H9 (cell line): Measurements from ENCODE around the gene CCDC190. TPM values are rescaled to one million over a fixed set of nuclear protein-coding genes. Genes with fewer than 3 reads are reported as not detected.

Source experiments
- DNase-seq: peaks from one replicate; pipeline ENCODE4 v3.0.0-alpha.2; 2017
- H2AFZ ChIP-seq: one replicate; pipeline ENCODE4 v1.6.1; 2013; ENCODE audit warnings: mild to moderate bottlenecking, low read length, control low read depth, moderate library complexity
- H2AK5ac ChIP-seq: 2 replicates; pipeline ENCODE4 v1.6.1; 2013; ENCODE audit warnings: low read length, control low read depth, mixed read lengths; ENCODE audit not compliant: insufficient read length
- H2BK120ac ChIP-seq: one replicate; pipeline ENCODE4 v1.6.1; 2013; ENCODE audit warnings: low read depth, mild to moderate bottlenecking, low read length, control low read depth, inconsistent platforms; ENCODE audit not compliant: poor library complexity, severe bottlenecking
- H2BK12ac ChIP-seq: 2 replicates; pipeline ENCODE4 v1.6.1; 2013; ENCODE audit warnings: low read length, control low read depth, mixed read lengths, low read depth; ENCODE audit not compliant: insufficient read length
- H2BK15ac ChIP-seq: 2 replicates; pipeline ENCODE4 v1.6.1; 2013; ENCODE audit warnings: low read depth, low read length, control low read depth
- H2BK20ac ChIP-seq: one replicate; pipeline ENCODE4 v1.6.1; 2013; ENCODE audit warnings: low read depth, mild to moderate bottlenecking, low read length, control low read depth, inconsistent platforms; ENCODE audit not compliant: poor library complexity, severe bottlenecking
- H2BK5ac ChIP-seq: 2 replicates; pipeline ENCODE4 v1.6.1; 2013; ENCODE audit warnings: low read length, control low read depth, mixed read lengths; ENCODE audit not compliant: insufficient read length
- H3K14ac ChIP-seq: 2 replicates; pipeline ENCODE4 v1.6.1; 2013; ENCODE audit warnings: low read length, control low read depth; ENCODE audit not compliant: insufficient read depth
- H3K18ac ChIP-seq: 2 replicates; pipeline ENCODE4 v1.6.1; 2013; ENCODE audit warnings: low read depth, mild to moderate bottlenecking, mixed read lengths, low read length, control low read depth; ENCODE audit not compliant: insufficient read length
- H3K23ac ChIP-seq: 2 replicates; pipeline ENCODE4 v1.6.1; 2013; ENCODE audit warnings: low read length, control low read depth, mixed read lengths, low read depth; ENCODE audit not compliant: insufficient read length
- H3K23me2 ChIP-seq: 2 replicates; pipeline ENCODE4 v1.6.1; 2013; ENCODE audit warnings: low read depth, mild to moderate bottlenecking, mixed read lengths, low read length, control low read depth; ENCODE audit not compliant: insufficient read length, poor library complexity, severe bottlenecking
- H3K27ac ChIP-seq: 2 replicates; pipeline ENCODE4 v1.5.1; 2013; ENCODE audit warnings: low read length, control low read depth, mixed read lengths, low read depth; ENCODE audit not compliant: insufficient read length
- H3K27me3 ChIP-seq: 2 replicates; pipeline ENCODE4 v1.6.1; 2013; ENCODE audit warnings: low read length, control low read depth, inconsistent platforms; ENCODE audit not compliant: insufficient read depth
- H3K4ac ChIP-seq: 2 replicates; pipeline ENCODE4 v1.6.1; 2013; ENCODE audit warnings: low read depth, mild to moderate bottlenecking, control low read depth, inconsistent platforms, low read length, moderate library complexity
- H3K4me1 ChIP-seq: 2 replicates; pipeline ENCODE4 v1.6.1; 2013; ENCODE audit warnings: low read length, control low read depth, inconsistent platforms; ENCODE audit not compliant: insufficient read depth
- H3K4me2 ChIP-seq: 2 replicates; pipeline ENCODE4 v1.6.1; 2013; ENCODE audit warnings: low read length, control low read depth, mixed read lengths; ENCODE audit not compliant: insufficient read length, insufficient read depth
- H3K56ac ChIP-seq: 2 replicates; pipeline ENCODE4 v1.6.1; 2013; ENCODE audit warnings: low read depth, mild to moderate bottlenecking, mixed read lengths, low read length, control low read depth; ENCODE audit not compliant: insufficient read length
- H3K79me1 ChIP-seq: 2 replicates; pipeline ENCODE4 v1.6.1; 2013; ENCODE audit warnings: low read depth, mild to moderate bottlenecking, moderate library complexity, low read length, control low read depth, inconsistent platforms; ENCODE audit not compliant: insufficient read depth, poor library complexity, severe bottlenecking
- H3K79me2 ChIP-seq: 2 replicates; pipeline ENCODE4 v1.6.1; 2013; ENCODE audit warnings: low read length, control low read depth, inconsistent platforms; ENCODE audit not compliant: insufficient read depth
- H3K9ac ChIP-seq: 2 replicates; pipeline ENCODE4 v1.6.1; 2013; ENCODE audit warnings: low read length, control low read depth, mixed read lengths; ENCODE audit not compliant: insufficient read length; ENCODE audit errors: extremely low read depth
- H3K9me3 ChIP-seq: one replicate; pipeline ENCODE4 v1.6.1; 2013; ENCODE audit warnings: low read depth, low read length, inconsistent platforms; ENCODE audit not compliant: control insufficient read depth
- H3T11ph ChIP-seq: one replicate; pipeline ENCODE4 v1.6.1; 2013; ENCODE audit warnings: mild to moderate bottlenecking, low read length, control low read depth, inconsistent platforms
- H4K20me1 ChIP-seq: one replicate; pipeline ENCODE4 v1.6.1; 2013; ENCODE audit not compliant: control insufficient read depth, insufficient read length, insufficient read depth
- H4K5ac ChIP-seq: 2 replicates; pipeline ENCODE4 v1.6.1; 2013; ENCODE audit warnings: low read depth, mild to moderate bottlenecking, mixed read lengths, low read length, control low read depth; ENCODE audit not compliant: insufficient read length
- H4K8ac ChIP-seq: replicated peaks from 2 replicates; pipeline ENCODE4 v1.6.1; 2013; ENCODE audit warnings: low read length, control low read depth, mixed read lengths, low read depth; ENCODE audit not compliant: insufficient read length
- H4K91ac ChIP-seq: 2 replicates; pipeline ENCODE4 v1.6.1; 2013; ENCODE audit warnings: low read depth, mild to moderate bottlenecking, moderate library complexity, mixed read lengths, low read length, control low read depth; ENCODE audit not compliant: insufficient read length
- H3K27ac Mint-ChIP-seq, 3 experiments: 2 replicates in 2 of 3; 3 replicates in 1 of 3; pipeline ENCODE4 v1.8.0; 2020 to 2021; ENCODE audit warnings: mixed read lengths in 3 of 3, mild to moderate bottlenecking in 1 of 3, moderate library complexity in 1 of 3
- H3K27me3 Mint-ChIP-seq: 2 replicates; pipeline ENCODE4 v1.8.0; 2021; ENCODE audit warnings: low read depth, mild to moderate bottlenecking, moderate library complexity, mixed read lengths
- H3K36me3 Mint-ChIP-seq, 3 experiments: 2 replicates in 2 of 3; 3 replicates in 1 of 3; pipeline ENCODE4 v1.8.0; 2020 to 2021; ENCODE audit warnings: low read depth in 3 of 3, mixed read lengths in 3 of 3; ENCODE audit not compliant: insufficient read depth in 1 of 3
- H3K4me1 Mint-ChIP-seq, 2 experiments: 2 replicates each; pipeline ENCODE4 v1.8.0; 2020; ENCODE audit warnings: mixed read lengths in 2 of 2
- H3K4me3 Mint-ChIP-seq, 2 experiments: 2 replicates in 1 of 2; 3 replicates in 1 of 2; pipeline ENCODE4 v1.8.0; 2020 to 2021; ENCODE audit warnings: mild to moderate bottlenecking in 2 of 2, mixed read lengths in 2 of 2, moderate library complexity in 1 of 2
- H3K9me3 Mint-ChIP-seq, 2 experiments: 2 replicates in 1 of 2; 3 replicates in 1 of 2; pipeline ENCODE4 v1.8.0; 2020; ENCODE audit warnings: mild to moderate bottlenecking in 2 of 2, mixed read lengths in 2 of 2, moderate library complexity in 1 of 2
- WGBS: extraction: QIAGEN DNeasy Blood & Tissue Kit; methylation state at CpG from one replicate; pipeline ENCODE4 v1.1.7; 2013; ENCODE audit warnings: missing lambda C conversion rate, low lambda C conversion rate, mixed read lengths; ENCODE audit not compliant: insufficient read length; ENCODE audit errors: extremely low coverage; 5-methylcytosine and 5-hydroxymethylcytosine counted together
- total RNA-seq: library from RNA; stranded (reverse); gene quantifications from 2 replicates; pipeline ENCODE4 v1.2.1, GENCODE V29; 2021
- TF ChIP-seq, protein P1 (sequence below): fragments of 200-600 bp; sonication (generic); conservative IDR thresholded peaks from 3 replicates; pipeline ENCODE4 v1.8.0; 2021; ENCODE audit warnings: antibody characterized with exemption, mild to moderate bottlenecking

CCDC190 gene
- total RNA-seq, 1 experiment from 2014 or later: not detected

DNA sequence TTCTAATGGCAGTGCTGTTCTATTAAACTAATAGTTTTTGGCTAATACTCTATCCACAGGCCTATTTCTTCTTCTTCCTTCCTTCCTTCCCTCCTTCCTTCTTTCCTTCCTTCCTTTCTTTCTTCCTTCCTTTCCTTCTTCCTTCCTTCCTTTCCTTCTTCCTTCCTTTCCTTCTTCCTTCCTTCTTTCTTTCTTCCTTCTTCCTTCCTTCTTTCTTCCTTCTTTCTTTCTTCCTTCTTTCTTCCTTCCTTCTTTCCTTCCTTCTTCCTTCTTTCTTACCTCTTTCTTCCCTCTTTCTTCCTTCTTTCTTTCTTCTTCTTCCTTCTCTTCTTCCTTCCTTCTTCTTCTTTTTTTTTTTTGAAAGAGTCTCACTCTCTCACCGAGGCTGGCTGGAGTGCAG, 31.7 kb downstream of the CCDC190 start:
- no peak for DNase-seq
- Mint-ChIP-seq H3K27me3 (peaks cover 3% of the 10 kb centered on the region; the same call in 1 of the 2 replicates), H3K36me3 (no peaks in the 10 kb centered on the region), H3K4me3 (no peak overlapping the region), H3K4me1 (peaks cover 11% of the 10 kb centered on the region in 2 experiments), H3K9me3 (no peaks in the 10 kb centered on the region), H3K27ac (no peak overlapping the region)
- Histone ChIP-seq H3K4me1 (peaks cover 4% of the 10 kb centered on the region; the same call in 1 of the 2 replicates), H3K79me1 (no peaks in the 10 kb centered on the region), H2BK5ac (no peak overlapping the region), H3K23me2 (no peaks in the 10 kb centered on the region), H3K23ac (no peak overlapping the region), H2AK5ac (no peak overlapping the region), H3K4ac (no peak overlapping the region), H2BK20ac (no peak overlapping the region), H2BK120ac (no peak overlapping the region), H3T11ph (no peak overlapping the region), H3K79me2 (no peaks in the 10 kb centered on the region), H2BK15ac (no peak overlapping the region), H2AFZ (no peak overlapping the region), H3K9me3 (no peaks in the 10 kb centered on the region), H3K9ac (no peak overlapping the region), H3K14ac (no peak overlapping the region), H3K4me2 (no peak overlapping the region), H3K27me3 (no peaks in the 10 kb centered on the region), H3K27ac (no peak overlapping the region), H3K18ac (no peak overlapping the region), H2BK12ac (no peak overlapping the region), H4K5ac (no peak overlapping the region), H4K20me1 (no peaks in the 10 kb centered on the region), H4K91ac (no peak overlapping the region), H3K56ac (no peak overlapping the region), H4K8ac (no peak overlapping the region)
- WGBS: no CpG with 5 or more reads among the region's 1 CpG
- TF ChIP-seq, protein P1, sequence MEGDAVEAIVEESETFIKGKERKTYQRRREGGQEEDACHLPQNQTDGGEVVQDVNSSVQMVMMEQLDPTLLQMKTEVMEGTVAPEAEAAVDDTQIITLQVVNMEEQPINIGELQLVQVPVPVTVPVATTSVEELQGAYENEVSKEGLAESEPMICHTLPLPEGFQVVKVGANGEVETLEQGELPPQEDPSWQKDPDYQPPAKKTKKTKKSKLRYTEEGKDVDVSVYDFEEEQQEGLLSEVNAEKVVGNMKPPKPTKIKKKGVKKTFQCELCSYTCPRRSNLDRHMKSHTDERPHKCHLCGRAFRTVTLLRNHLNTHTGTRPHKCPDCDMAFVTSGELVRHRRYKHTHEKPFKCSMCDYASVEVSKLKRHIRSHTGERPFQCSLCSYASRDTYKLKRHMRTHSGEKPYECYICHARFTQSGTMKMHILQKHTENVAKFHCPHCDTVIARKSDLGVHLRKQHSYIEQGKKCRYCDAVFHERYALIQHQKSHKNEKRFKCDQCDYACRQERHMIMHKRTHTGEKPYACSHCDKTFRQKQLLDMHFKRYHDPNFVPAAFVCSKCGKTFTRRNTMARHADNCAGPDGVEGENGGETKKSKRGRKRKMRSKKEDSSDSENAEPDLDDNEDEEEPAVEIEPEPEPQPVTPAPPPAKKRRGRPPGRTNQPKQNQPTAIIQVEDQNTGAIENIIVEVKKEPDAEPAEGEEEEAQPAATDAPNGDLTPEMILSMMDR: no peak
